Fibroblast of lung (primary cell): ENCODE data around the gene DOCK3.

Experiments used
- CTCF ChIP-seq, 2 donors: IDR thresholded peaks in 1 of 2; conservative IDR thresholded peaks in 1 of 2; 1 replicate in 1 of 2; 2 replicates in 1 of 2; pipeline ENCODE4 v1.5.1; 2011 to 2012; ENCODE audit warnings: low read length in 2 of 2, control low read depth in 1 of 2, inconsistent platforms in 1 of 2, low read depth in 1 of 2, mild to moderate bottlenecking in 1 of 2
- EZH2 ChIP-seq: IDR thresholded peaks from 2 replicates; pipeline ENCODE4 v1.5.1; 2012; ENCODE audit warnings: low read length, control low read depth, mild to moderate bottlenecking; ENCODE audit errors: missing control alignments

- TF ChIP-seq CTCF (conservative IDR thresholded peaks at IDR 0.05 in 1 of 2, IDR thresholded peaks at IDR 0.05 in 1 of 2; ENCODE audit: low read depth in 1 of 2, low read length in 2 of 2) (no peak), EZH2 (no peak)
Measured at GRCh38 chr3:51373658-51374421, 699.1 kb downstream of the DOCK3 start.
